HepG2 (cell line): ENCODE data around the gene TYMP. TPM values are rescaled to one million over a fixed set of nuclear protein-coding genes. Genes with fewer than 3 reads are reported as not detected.
A peak's percentile ranks its signal among the peaks of the same experiment; 100 is the strongest.

Source experiments
- ERF ChIP-seq: IDR thresholded peaks from 2 replicates; pipeline ENCODE4 v1.6.1; 2018; ENCODE audit warnings: missing biosample characterization, missing genetic modification reagents
- KAT7 ChIP-seq: IDR thresholded peaks from 2 replicates; pipeline ENCODE4 v1.6.1; 2018; ENCODE audit warnings: borderline replicate concordance, missing compliant biosample characterization
- KDM4B ChIP-seq: sonication (generic); formaldehyde crosslinking; IDR thresholded peaks from 2 replicates; pipeline ENCODE4 v1.4.0; 2020; ENCODE audit warnings: missing genetic modification reagents
- POLR2A ChIP-seq, 2 experiments: IDR thresholded peaks; 2 replicates each; pipeline ENCODE4 v1.6.1; 2011; ENCODE audit warnings: low read depth in 2 of 2, low read length in 2 of 2, mild to moderate bottlenecking in 1 of 2, moderate library complexity in 1 of 2; ENCODE audit not compliant: insufficient read depth in 1 of 2
- ZBTB1 ChIP-seq: sonication (generic); formaldehyde crosslinking; IDR thresholded peaks from 2 replicates; pipeline ENCODE4 v1.4.0; 2020; ENCODE audit warnings: missing genetic modification reagents, borderline replicate concordance
- ZFX ChIP-seq: sonication (generic); formaldehyde crosslinking; IDR thresholded peaks from 2 replicates; pipeline ENCODE4 v1.4.0; 2020; ENCODE audit warnings: mild to moderate bottlenecking, low read depth, missing genetic modification reagents, moderate library complexity
- ZNF207 ChIP-seq: fragments of 450-650 bp; IDR thresholded peaks from 2 replicates; pipeline ENCODE4 v1.6.1; 2016; ENCODE audit warnings: antibody characterized with exemption, borderline replicate concordance
- ZNF543 ChIP-seq: sonication (generic); formaldehyde crosslinking; IDR thresholded peaks from 2 replicates; pipeline ENCODE4 v1.4.0; 2020; ENCODE audit warnings: mild to moderate bottlenecking, missing genetic modification reagents
- ZNF605 ChIP-seq: sonication (generic); formaldehyde crosslinking; IDR thresholded peaks from 2 replicates; pipeline ENCODE4 v1.8.0; 2022; ENCODE audit warnings: mild to moderate bottlenecking, missing genetic modification reagents
- ZNF768 ChIP-seq: sonication (generic); formaldehyde crosslinking; IDR thresholded peaks from 2 replicates; pipeline ENCODE4 v1.4.0; 2020; ENCODE audit warnings: missing genetic modification reagents
- polyA plus RNA-seq, 8 experiments: library from polyadenylated mRNA; depleted of rRNA in 3 of 8; stranded (reverse) in 7 of 8; unstranded in 1 of 8; fragments of >200 nt; fragmentation: Illumina TruSeq in 4 of 8; extraction: Trizol in 4 of 8; gene quantifications; 2 replicates each; pipeline versions ENCODE4 v1.2.1 to v1.2.3, GENCODE V29; 2011 to 2016; ENCODE audit warnings: low read depth in 4 of 8, missing spikeins in 1 of 8, mixed read lengths in 1 of 8; ENCODE audit not compliant: insufficient read depth in 1 of 8
- total RNA-seq, 5 experiments: library from RNA; depleted of rRNA; stranded (reverse); fragments of >200 nt; fragmentation: Illumina TruSeq; extraction: Trizol; gene quantifications; 2 replicates each; pipeline ENCODE4 v1.2.3, GENCODE V29; 2016; ENCODE audit warnings: low read depth in 1 of 5
- TF ChIP-seq, protein P1 (sequence below): sonication (generic); formaldehyde crosslinking; IDR thresholded peaks from 2 replicates; pipeline ENCODE4 v1.4.0; 2020; ENCODE audit warnings: missing genetic modification reagents
- TF ChIP-seq, protein P2 (sequence below): sonication (generic); formaldehyde crosslinking; IDR thresholded peaks from 2 replicates; pipeline ENCODE4 v1.5.0; 2020; ENCODE audit warnings: missing genetic modification reagents
- TF ChIP-seq, protein P3 (sequence below): sonication (generic); formaldehyde crosslinking; IDR thresholded peaks from 2 replicates; pipeline ENCODE4 v1.8.0; 2022; ENCODE audit warnings: mild to moderate bottlenecking, missing genetic modification reagents, moderate library complexity
- TF ChIP-seq, protein P4 (sequence below): sonication (generic); formaldehyde crosslinking; IDR thresholded peaks from 2 replicates; pipeline ENCODE4 v1.5.1; 2020; ENCODE audit warnings: mild to moderate bottlenecking, missing genetic modification reagents, moderate library complexity
- TF ChIP-seq, protein P5 (sequence below): sonication (generic); formaldehyde crosslinking; IDR thresholded peaks from 2 replicates; pipeline ENCODE4 v1.4.0; 2020; ENCODE audit warnings: missing genetic modification reagents, borderline replicate concordance
- TF ChIP-seq, protein P6 (sequence below): IDR thresholded peaks from 2 replicates; pipeline ENCODE4 v1.6.1; 2016; ENCODE audit warnings: mild to moderate bottlenecking

TYMP gene
- total and polyA plus RNA-seq, 2 of the 13 experiments (the other 11 are each of a cell fraction or from before 2014, with no cell fraction given), result 3.9 to 4.3 TPM

DNA sequence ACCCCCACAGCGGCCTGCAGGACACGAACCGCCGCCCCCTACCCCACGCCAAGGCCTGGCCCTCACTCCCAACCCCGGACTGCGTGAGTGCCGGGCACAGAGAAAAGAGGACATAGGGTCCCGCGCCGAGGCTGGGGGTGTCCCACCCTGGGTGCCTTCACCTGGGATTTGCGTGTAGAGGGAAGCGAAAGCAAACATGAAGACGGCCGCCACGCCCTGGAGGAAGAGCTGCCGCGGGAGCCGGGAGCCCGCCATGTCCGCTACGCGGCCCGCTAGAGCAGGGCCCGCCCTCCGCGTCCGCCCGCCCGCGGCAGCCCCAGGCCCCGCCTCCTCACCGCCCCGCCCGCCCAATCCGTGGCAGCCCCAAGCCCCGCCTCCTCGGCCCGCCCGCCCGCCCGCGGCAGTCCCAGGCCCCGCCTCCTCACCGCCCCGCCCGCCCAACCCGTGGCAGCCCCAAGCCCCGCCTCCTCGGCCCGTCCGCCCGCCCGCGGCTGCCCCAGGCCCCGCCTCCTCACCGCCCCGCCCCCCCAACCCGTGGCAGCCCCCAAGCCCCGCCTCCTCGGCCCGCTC is 22.3 kb downstream of the TYMP start, which contains the start of gene LMF2 (continued):
- TF ChIP-seq, protein P1, sequence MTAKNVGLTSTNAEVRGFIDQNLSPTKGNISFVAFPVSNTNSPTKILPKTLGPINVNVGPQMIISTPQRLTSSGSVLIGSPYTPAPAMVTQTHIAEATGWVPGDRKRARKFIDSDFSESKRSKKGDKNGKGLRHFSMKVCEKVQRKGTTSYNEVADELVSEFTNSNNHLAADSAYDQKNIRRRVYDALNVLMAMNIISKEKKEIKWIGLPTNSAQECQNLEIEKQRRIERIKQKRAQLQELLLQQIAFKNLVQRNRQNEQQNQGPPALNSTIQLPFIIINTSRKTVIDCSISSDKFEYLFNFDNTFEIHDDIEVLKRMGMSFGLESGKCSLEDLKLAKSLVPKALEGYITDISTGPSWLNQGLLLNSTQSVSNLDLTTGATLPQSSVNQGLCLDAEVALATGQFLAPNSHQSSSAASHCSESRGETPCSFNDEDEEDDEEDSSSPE (CRISPR knock-in tag), result 0 out of 2 replicates have a peak, but pooled peaks have one; percentile 43
- TF ChIP-seq ZNF543 (CRISPR knock-in tag), result peak; percentile 58; the same call in 1 of the 2 replicates
- TF ChIP-seq ZBTB1 (CRISPR knock-in tag), result no peak
- TF ChIP-seq KDM4B (CRISPR knock-in tag), result 0 out of 2 replicates have a peak, but pooled peaks have one; percentile 21
- TF ChIP-seq, protein P2, sequence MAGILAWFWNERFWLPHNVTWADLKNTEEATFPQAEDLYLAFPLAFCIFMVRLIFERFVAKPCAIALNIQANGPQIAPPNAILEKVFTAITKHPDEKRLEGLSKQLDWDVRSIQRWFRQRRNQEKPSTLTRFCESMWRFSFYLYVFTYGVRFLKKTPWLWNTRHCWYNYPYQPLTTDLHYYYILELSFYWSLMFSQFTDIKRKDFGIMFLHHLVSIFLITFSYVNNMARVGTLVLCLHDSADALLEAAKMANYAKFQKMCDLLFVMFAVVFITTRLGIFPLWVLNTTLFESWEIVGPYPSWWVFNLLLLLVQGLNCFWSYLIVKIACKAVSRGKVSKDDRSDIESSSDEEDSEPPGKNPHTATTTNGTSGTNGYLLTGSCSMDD (CRISPR knock-in tag), result no peak
- TF ChIP-seq, protein P3, sequence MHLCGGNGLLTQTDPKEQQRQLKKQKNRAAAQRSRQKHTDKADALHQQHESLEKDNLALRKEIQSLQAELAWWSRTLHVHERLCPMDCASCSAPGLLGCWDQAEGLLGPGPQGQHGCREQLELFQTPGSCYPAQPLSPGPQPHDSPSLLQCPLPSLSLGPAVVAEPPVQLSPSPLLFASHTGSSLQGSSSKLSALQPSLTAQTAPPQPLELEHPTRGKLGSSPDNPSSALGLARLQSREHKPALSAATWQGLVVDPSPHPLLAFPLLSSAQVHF, result 0 out of 2 replicates have a peak, but pooled peaks have one; percentile 11
- TF ChIP-seq ERF (CRISPR knock-in tag), result 0 out of 2 replicates have a peak, but pooled peaks have one; percentile 25
- TF ChIP-seq, protein P4, sequence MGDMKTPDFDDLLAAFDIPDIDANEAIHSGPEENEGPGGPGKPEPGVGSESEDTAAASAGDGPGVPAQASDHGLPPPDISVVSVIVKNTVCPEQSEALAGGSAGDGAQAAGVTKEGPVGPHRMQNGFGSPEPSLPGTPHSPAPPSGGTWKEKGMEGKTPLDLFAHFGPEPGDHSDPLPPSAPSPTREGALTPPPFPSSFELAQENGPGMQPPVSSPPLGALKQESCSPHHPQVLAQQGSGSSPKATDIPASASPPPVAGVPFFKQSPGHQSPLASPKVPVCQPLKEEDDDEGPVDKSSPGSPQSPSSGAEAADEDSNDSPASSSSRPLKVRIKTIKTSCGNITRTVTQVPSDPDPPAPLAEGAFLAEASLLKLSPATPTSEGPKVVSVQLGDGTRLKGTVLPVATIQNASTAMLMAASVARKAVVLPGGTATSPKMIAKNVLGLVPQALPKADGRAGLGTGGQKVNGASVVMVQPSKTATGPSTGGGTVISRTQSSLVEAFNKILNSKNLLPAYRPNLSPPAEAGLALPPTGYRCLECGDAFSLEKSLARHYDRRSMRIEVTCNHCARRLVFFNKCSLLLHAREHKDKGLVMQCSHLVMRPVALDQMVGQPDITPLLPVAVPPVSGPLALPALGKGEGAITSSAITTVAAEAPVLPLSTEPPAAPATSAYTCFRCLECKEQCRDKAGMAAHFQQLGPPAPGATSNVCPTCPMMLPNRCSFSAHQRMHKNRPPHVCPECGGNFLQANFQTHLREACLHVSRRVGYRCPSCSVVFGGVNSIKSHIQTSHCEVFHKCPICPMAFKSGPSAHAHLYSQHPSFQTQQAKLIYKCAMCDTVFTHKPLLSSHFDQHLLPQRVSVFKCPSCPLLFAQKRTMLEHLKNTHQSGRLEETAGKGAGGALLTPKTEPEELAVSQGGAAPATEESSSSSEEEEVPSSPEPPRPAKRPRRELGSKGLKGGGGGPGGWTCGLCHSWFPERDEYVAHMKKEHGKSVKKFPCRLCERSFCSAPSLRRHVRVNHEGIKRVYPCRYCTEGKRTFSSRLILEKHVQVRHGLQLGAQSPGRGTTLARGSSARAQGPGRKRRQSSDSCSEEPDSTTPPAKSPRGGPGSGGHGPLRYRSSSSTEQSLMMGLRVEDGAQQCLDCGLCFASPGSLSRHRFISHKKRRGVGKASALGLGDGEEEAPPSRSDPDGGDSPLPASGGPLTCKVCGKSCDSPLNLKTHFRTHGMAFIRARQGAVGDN (CRISPR knock-in tag), result peak; percentile 40
- TF ChIP-seq POLR2A (IDR thresholded peaks at IDR 0.05; ENCODE audit: insufficient read depth in 1 of 2, low read depth in 2 of 2, low read length in 2 of 2), result peak; percentile 34 to 82; a peak in 3 of 4 replicates
- TF ChIP-seq ZNF605 (CRISPR knock-in tag), result peak; percentile 23; the same call in 1 of the 2 replicates
- no peak for TF ChIP-seq KAT7 (CRISPR knock-in tag)
- TF ChIP-seq ZNF207, result no peak
- peak; percentile 62; the same call in 1 of the 2 replicates for TF ChIP-seq ZNF768 (CRISPR knock-in tag)
- peak; percentile 93 for TF ChIP-seq ZFX
- TF ChIP-seq, protein P5, sequence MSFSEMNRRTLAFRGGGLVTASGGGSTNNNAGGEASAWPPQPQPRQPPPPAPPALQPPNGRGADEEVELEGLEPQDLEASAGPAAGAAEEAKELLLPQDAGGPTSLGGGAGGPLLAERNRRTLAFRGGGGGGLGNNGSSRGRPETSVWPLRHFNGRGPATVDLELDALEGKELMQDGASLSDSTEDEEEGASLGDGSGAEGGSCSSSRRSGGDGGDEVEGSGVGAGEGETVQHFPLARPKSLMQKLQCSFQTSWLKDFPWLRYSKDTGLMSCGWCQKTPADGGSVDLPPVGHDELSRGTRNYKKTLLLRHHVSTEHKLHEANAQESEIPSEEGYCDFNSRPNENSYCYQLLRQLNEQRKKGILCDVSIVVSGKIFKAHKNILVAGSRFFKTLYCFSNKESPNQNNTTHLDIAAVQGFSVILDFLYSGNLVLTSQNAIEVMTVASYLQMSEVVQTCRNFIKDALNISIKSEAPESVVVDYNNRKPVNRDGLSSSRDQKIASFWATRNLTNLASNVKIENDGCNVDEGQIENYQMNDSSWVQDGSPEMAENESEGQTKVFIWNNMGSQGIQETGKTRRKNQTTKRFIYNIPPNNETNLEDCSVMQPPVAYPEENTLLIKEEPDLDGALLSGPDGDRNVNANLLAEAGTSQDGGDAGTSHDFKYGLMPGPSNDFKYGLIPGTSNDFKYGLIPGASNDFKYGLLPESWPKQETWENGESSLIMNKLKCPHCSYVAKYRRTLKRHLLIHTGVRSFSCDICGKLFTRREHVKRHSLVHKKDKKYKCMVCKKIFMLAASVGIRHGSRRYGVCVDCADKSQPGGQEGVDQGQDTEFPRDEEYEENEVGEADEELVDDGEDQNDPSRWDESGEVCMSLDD, result 0 out of 2 replicates have a peak, but pooled peaks have one; percentile 36
- TF ChIP-seq, protein P6, sequence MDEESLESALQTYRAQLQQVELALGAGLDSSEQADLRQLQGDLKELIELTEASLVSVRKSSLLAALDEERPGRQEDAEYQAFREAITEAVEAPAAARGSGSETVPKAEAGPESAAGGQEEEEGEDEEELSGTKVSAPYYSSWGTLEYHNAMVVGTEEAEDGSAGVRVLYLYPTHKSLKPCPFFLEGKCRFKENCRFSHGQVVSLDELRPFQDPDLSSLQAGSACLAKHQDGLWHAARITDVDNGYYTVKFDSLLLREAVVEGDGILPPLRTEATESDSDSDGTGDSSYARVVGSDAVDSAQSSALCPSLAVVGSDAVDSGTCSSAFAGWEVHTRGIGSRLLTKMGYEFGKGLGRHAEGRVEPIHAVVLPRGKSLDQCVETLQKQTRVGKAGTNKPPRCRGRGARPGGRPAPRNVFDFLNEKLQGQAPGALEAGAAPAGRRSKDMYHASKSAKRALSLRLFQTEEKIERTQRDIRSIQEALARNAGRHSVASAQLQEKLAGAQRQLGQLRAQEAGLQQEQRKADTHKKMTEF (CRISPR knock-in tag), result no peak
